ENCODE results near the gene CYFIP2.
A peak's percentile ranks its signal among the peaks of the same experiment; 100 is the strongest.

CYFIP2 gene

DNA sequence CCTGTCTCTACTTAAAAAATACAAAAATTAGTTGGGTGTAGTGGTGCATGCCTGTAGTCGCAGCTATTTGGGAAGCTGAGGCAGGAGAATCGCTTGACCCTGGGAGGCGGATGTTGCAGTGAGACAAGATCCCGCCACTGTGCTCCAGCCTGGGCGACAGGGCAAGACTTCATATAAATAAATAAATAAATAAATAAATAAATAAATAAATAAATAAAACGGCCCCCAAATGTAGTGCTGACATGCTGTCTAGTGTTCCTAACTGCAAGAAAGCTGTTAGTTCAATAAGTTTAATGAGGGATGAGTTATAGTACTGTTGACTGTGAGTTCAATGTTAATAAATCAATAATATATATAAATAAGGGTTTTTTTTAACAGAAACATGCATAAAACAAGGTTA lies 7.5 kb upstream of the CYFIP2 start:
- DNase-seq (ENCODE audit: low spot score), result no peak

GRCh38 chr5:157259699-157260098 lies 6.2 kb upstream of the CYFIP2 start:
- no peak for DNase-seq (ENCODE audit: low spot score)

- no peak for DNase-seq (ENCODE audit: low spot score)
Measured at GRCh38 chr5:157263496-157264090, 2.3 kb upstream of the CYFIP2 start.

- peak; percentile 73 for DNase-seq (ENCODE audit: low spot score)
Measured at GRCh38 chr5:157266286-157267007, 524 bp downstream of the CYFIP2 start.

GRCh38 chr5:157267025-157267424 lies 1.1 kb downstream of the CYFIP2 start:
- no peak for DNase-seq (ENCODE audit: low spot score)

GRCh38 chr5:157267761-157268480 lies 2.0 kb downstream of the CYFIP2 start:
- DNase-seq (ENCODE audit: low spot score), result no peak

DNA sequence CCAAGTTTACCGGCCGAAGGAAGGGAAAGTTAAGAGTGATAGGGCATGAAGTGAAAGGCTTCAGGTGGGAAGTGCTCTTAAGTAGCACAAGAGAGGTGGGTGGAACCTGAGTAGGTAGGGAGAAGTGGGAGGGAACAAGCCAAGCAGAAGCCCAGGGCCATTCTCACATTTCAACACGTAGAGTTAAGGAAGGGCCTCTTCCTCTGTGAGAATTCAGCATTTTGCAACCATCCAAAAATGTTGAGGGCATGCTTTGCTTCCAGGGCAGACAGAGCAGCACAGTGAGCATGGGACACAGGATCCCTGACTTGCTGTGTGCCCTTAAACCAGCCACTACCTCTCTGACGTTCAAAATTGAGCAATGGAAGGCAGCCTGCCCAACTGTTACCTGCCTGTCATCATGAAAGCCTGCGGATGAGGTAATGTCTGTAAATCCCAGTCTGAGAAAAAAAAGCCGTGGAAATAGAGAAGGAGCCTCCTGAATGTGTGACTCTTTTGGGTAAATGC lies 3.3 kb downstream of the CYFIP2 start:
- DNase-seq (ENCODE audit: low spot score), result no peak

- no peak for DNase-seq (ENCODE audit: low spot score)
Measured at GRCh38 chr5:157269761-157270272, 3.9 kb downstream of the CYFIP2 start.

GRCh38 chr5:157270771-157271170 lies 4.8 kb downstream of the CYFIP2 start:
- no peak for DNase-seq (ENCODE audit: low spot score)

DNA sequence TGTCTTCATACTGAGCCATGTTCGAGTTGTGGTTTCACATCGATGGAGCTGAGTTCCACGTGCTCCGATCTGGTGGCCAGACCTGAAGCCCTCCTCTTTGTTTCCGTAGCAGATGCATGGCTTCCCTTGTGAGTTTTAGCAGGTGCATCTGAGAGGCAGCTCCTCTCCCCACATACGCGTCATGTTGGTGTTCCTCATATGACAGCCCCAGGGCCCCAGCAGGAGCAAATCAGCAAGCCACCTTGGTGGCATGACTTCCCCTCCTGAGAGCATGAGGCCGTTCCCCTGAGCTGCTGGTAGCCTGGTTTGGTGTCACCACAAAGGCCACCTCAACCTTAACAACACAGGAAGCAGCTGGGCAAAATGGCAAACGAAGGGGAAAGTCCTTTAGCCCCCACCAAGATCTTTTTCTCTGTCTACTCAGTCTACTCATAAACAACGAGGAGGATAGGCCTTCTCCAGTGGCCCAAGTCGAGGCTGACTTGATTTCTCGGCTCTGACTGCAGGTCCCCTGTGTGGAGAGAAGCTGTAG lies 5.9 kb downstream of the CYFIP2 start:
- no peak for DNase-seq (ENCODE audit: low spot score)

DNA sequence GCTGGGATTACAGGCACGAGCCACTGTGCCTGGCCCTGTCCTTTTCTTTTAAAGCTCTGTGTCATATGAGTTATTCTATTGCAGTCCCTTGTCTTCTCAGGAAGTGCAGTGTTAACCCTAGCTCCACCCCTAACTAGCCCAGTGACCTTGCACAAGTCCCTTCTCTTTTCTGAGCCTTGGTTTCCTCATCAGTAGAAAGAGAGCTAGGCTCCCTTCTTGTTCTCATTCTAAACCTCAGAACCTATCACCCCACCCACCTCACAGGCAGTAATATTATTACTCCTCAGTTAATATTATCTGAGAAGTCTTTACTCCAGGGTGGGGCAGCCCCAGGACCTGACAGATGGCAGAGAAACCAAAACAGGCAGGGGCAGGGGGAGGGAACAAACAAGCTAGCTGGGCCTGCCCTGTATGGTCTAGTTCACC lies 7.2 kb downstream of the CYFIP2 start:
- no peak for DNase-seq (ENCODE audit: low spot score)

DNA sequence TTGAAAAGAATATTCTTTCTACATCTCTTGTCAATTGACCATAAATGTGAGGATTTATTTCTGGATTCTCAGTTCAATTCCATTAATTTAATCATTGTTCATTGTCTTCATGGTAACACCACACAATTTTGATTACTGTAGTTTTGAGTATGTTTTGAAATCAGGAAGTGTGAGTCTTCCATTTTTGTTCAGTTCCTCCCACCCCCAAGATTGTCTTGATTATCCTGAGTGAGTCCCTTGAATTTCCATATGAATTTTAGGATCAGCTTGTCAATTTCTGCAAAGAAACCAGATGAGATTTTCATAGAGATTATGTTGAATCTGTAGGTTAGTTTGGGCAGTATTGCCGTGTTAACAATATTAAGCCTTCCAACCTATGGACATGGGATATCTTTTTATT lies 9.5 kb downstream of the CYFIP2 start:
- DNase-seq (ENCODE audit: low spot score), result no peak

DNA sequence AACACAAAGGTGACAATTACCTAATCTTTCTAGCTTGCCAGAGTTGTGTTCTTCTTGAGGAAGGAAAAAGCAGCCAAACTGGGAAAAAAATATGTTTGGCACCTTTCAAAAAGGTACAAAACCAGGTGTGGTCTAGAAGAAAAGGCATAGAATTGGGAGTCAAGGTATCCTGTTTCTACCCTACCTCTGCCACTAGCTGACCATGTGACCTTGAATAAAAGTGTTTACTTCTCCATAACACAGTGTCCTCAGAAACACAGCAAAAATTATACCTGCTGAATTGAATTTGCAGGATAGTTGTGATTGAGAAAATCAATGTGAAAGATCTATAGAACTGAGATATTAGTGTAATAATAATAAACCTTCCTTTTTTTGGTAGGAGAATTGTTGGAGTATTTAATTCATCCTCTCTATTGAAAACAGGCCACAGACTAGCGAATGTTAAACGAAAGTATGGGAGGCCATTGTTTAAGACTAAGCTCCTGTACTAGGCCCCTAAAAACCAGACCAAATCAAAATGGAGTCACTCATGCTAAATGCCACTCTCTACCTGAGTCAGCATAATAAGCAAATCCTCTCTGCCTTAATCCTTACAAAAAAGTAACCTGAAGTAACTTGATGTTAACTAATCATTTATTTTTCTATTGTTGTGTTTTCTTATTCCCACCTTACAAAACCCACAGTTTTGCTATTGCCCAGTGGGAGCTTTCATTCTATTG lies 12.6 kb downstream of the CYFIP2 start:
- DNase-seq (ENCODE audit: low spot score), result no peak

- DNase-seq (ENCODE audit: low spot score), result no peak
Measured at GRCh38 chr5:157279605-157280239, 13.8 kb downstream of the CYFIP2 start.

DNA sequence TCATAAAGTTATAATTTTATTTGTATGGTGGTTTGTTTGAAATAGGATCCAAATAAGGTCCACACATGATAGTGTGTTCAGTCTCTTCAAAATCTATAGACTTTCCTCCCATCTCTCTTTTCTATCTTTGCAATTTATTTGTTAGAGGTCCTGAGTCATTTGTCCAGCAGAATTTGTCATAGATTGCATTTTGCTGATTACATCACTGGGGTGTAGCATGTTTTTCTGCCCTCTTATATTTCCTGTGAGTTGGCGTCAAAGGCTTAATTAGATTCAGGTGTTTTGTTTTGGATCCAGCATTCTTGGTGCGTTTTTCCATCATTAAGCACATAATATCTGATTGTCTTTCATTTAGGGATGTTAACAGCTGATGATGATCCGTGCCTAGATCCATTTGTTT lies 15.0 kb downstream of the CYFIP2 start:
- no peak for DNase-seq (ENCODE audit: low spot score)

- no peak for DNase-seq (ENCODE audit: low spot score)
Measured at GRCh38 chr5:157282150-157282549, 16.2 kb downstream of the CYFIP2 start.

DNA sequence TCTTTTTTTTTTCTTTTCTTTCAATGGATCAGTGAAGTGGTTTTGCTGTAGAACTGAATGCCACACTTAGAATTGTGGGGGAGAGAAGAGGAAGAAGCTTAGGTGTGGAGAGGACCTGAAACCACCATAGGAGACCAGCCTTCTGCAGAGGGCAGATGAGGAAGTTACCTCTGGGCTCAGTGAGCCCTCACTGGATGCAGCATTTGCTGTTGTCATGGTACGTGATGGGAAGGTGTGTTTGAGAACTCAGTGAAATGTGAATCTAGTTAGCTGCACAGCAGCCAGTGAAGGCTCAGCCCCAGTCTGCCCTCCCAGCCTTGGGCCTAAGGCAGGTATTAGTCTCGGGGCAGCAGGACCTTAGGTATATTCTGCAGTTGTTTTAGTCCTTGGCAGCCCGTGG lies 17.5 kb downstream of the CYFIP2 start:
- DNase-seq (ENCODE audit: low spot score), result no peak

- no peak for DNase-seq (ENCODE audit: low spot score)
Measured at GRCh38 chr5:157284458-157285212, 18.7 kb downstream of the CYFIP2 start.

GRCh38 chr5:157285310-157286035 lies 19.6 kb downstream of the CYFIP2 start:
- peak; percentile 16 for DNase-seq (ENCODE audit: low spot score)

DNA sequence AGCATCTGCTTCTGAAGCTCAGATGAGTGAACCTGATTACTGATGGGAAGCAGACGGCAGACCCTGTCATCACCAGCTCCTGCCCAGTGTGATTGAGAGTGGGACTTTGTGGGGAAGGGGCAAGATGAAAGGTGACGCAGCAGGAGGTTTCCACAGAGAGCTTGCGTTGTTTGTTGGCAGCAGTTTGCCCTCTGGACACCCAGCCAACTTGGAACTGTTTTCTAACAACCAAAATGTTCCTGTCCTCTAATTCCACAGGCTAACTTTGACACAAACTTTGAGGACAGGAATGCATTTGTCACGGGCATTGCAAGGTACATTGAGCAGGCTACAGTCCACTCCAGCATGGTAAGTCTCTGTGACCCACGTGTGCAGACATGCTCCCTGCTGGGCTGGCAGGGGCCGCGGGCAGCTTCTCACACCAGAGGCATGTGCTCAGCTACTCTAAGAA lies 20.9 kb downstream of the CYFIP2 start:
- peak; percentile 26 for DNase-seq (ENCODE audit: low spot score)
